ENCODE data around the gene PLPPR1.
"Not testable (repeated sequence)": the region's sequence is repeated elsewhere in the genome, so short reads cannot be mapped to it uniquely, and the experiment has no call there.

Gene PLPPR1

DNA sequence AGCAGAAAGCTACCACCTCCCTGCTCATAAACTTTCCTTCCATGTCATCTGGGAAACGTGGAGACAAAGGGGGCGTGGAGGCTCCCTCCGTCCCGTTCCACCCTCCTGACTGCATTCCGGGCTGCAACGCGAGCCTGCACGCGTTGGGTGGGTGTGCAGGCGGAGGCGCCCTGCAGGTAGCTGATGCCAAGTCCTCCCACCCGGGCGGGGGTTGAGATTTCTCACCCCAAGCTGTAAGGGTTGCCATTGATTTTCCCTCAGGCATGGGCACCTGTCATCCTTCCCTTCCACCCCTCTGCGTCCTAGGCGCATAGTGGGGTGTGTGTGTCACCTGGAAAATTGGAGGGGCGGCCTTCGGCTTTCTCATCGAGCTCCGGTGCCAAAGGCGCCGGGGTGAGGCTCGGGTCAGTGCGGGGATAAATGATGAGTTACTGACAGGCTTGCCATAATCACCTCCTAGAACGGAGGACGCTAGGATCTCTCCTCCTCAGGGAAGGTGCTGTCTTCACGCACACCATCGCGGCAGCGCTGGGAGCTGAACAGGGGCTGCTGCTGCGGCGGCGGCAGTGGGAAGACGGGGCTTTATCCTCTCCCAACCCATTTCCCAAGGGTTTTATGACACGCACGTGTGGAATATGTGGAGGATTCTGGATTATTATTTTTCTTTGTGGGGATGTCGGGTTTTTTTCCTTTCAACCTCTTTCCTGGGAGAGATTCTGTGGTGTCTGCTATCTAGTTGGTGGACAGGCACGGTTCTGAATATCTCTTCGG is 973 bp downstream of the PLPPR1 start:
- TF ChIP-seq ZFX (IDR thresholded peaks at IDR 0.05; ENCODE audit: borderline replicate concordance), result no peak
- TF ChIP-seq, protein P1, sequence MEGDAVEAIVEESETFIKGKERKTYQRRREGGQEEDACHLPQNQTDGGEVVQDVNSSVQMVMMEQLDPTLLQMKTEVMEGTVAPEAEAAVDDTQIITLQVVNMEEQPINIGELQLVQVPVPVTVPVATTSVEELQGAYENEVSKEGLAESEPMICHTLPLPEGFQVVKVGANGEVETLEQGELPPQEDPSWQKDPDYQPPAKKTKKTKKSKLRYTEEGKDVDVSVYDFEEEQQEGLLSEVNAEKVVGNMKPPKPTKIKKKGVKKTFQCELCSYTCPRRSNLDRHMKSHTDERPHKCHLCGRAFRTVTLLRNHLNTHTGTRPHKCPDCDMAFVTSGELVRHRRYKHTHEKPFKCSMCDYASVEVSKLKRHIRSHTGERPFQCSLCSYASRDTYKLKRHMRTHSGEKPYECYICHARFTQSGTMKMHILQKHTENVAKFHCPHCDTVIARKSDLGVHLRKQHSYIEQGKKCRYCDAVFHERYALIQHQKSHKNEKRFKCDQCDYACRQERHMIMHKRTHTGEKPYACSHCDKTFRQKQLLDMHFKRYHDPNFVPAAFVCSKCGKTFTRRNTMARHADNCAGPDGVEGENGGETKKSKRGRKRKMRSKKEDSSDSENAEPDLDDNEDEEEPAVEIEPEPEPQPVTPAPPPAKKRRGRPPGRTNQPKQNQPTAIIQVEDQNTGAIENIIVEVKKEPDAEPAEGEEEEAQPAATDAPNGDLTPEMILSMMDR (IDR thresholded peaks at IDR 0.05), result no peak
- peak overlapping the region; percentile 64 for H3K27ac ChIP-seq

DNA sequence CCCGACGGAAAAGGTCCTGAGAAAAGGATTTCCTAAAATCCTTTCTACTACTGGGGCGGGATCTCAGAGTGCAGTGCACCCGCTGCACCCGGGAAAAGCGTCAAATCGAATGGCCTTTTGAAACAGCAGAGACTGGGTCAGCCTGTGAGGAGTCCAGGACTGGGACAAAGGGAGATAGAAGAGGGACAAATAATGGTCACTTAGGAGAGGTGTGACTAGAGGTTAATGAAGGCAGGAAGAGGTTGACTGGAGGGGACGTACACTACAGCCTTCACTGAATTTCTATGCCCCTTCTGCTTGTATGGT is 1.5 kb downstream of the PLPPR1 start:
- H3K27ac ChIP-seq, result no peak overlapping the region
- TF ChIP-seq, protein P1 (IDR thresholded peaks at IDR 0.05), result no peak
- no peak for TF ChIP-seq ZFX (IDR thresholded peaks at IDR 0.05; ENCODE audit: borderline replicate concordance)

DNA sequence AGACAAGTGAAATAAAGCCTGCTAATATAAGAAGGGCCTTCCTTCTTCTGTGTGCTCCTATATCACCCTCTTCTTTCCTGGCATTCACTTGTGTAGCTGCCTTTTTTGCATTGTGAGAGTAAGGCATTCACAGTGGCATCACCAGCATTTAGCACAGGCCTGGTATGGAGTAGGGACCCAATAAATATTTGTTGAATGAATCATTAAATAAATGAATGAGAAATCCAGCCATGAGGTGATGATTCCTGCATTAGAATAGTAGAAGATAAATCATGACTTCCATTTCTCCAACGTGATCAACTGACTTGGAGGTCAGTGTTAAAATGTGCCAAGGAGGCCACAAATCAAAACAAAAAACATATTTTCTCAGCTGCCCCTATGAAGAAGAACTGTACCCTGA is 3.9 kb downstream of the PLPPR1 start:
- no peak overlapping the region for H3K27ac ChIP-seq
- TF ChIP-seq ZFX (IDR thresholded peaks at IDR 0.05; ENCODE audit: borderline replicate concordance), result no peak
- TF ChIP-seq, protein P1 (IDR thresholded peaks at IDR 0.05), result no peak

DNA sequence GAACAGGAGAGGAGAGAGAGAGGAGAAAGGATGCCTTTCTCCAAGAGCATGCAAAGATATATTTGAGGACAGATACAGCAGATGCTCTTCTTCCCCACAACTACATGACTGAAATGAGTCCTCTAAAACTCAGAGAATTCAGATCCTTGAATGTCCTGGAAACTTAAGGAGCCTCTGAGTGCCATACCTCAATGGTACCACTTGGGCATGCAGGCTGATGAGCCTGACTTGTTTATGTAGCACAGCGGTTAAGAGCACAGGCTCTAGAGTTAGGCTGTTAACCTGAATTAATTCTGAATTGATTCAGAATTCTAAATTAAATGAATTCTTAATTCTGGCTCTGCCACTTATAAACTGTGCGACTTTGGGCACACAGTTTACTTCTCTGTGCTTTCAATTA is 5.7 kb downstream of the PLPPR1 start:
- no peak for TF ChIP-seq ZFX (IDR thresholded peaks at IDR 0.05; ENCODE audit: borderline replicate concordance)
- TF ChIP-seq, protein P1 (IDR thresholded peaks at IDR 0.05), result no peak
- H3K27ac ChIP-seq, result no peak overlapping the region

DNA sequence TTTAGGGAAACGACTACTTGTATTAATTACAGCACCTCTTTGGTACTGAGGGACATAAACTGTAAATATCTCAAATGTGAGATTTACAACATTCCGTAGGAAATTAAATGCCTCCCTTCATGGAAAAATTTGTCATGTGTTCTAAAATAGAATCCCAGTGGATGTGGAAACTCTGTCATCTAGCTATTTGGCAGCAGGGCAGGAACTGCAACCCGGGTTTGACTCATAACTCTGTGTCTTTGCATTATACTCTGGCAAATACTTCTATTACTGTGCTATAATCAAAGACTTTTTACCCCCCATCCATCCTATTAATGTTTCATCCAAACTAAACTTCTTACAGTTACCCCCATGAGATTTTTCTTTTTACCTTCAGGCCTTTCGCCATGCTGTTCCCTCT is 6.6 kb downstream of the PLPPR1 start:
- no peak for TF ChIP-seq ZFX (IDR thresholded peaks at IDR 0.05; ENCODE audit: borderline replicate concordance)
- TF ChIP-seq, protein P1 (IDR thresholded peaks at IDR 0.05), result no peak

DNA sequence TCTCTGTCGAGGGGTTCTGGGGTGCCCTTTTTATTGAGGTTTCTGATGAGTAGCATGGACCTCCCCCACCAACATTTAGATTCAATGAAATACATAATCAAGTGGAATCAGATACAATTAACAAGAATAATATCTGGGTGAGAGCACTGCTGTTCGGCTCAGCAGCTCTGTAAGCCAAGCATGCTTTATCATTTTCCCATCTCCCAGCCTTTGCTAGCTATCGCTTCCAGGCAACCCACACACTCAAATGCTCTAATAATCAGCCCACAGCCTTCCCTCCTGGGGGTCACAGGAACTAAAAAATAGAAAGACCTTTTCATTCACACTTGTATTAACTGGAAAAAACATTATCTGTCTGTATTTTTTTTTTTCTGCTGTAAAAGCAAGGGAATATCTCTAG is 8.9 kb downstream of the PLPPR1 start:
- no peak for TF ChIP-seq ZFX (IDR thresholded peaks at IDR 0.05; ENCODE audit: borderline replicate concordance)
- TF ChIP-seq, protein P1 (IDR thresholded peaks at IDR 0.05), result no peak
- no peak overlapping the region for H3K27ac ChIP-seq

More for the DNA sequence above, 6.6 kb downstream of the PLPPR1 start:
- no peak overlapping the region for H3K27ac ChIP-seq

DNA sequence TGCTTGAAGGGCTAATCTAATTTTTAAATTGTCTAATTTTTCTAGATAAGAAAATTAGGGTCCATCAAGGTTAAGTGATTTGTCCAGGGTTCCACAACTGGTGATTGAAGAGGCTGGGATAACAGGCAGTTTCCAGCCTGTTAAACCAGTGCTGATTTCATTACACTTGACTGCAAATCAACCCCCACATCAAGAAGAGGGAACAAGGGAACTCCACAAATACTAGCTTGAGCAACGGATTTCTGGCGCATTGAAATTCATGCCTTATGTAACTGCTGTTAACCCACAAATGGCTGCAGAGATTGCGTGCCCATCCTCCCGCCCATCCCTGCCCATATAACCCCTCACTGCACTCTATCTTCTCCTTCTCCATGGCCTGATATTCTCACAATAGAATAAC is 10.0 kb downstream of the PLPPR1 start:
- TF ChIP-seq, protein P1 (IDR thresholded peaks at IDR 0.05), result no peak
- no peak for TF ChIP-seq ZFX (IDR thresholded peaks at IDR 0.05; ENCODE audit: borderline replicate concordance)
- H3K27ac ChIP-seq, result no peak overlapping the region

DNA sequence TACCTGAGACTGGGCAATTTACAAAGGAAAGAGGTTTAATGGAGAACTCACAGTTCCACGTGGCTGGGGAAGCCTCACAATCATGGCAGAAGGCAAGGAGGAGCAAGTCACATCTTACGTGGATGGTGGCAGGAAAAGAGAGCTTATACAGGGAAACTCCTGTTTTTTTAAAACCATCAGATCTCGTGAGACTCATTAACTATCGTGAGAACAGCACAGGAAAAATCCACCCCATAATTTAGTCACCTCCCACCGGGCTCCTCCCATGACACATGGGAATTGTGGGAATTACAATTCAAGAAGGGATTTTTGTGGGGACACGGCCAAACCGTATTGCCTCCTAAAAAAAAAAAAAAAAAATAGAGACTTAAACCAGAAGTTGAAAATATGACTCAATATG is 11.1 kb downstream of the PLPPR1 start:
- H3K27ac ChIP-seq, result not testable (repeated sequence)
